GM21529 (cell line): ENCODE measurements around the gene WDR7.

Experiments
- ATAC-seq: cut with Tn5 transposase; IDR thresholded peaks from one replicate; pipeline ENCODE4 v1.9.1; 2021; ENCODE audit not compliant: unreplicated experiment

Gene WDR7

GRCh38 chr18:56795381-56795780 lies 144.2 kb downstream of the WDR7 start:
- no peak for ATAC-seq

- ATAC-seq, result no peak
Measured at GRCh38 chr18:56799756-56800155, 148.6 kb downstream of the WDR7 start.

- ATAC-seq, result no peak
Measured at GRCh38 chr18:56803051-56803450, 151.9 kb downstream of the WDR7 start.

- ATAC-seq, result no peak
Measured at GRCh38 chr18:56804395-56804794, 153.2 kb downstream of the WDR7 start.

- no peak for ATAC-seq
Measured at GRCh38 chr18:56807901-56808300, 156.7 kb downstream of the WDR7 start.

GRCh38 chr18:56812674-56813073 lies 161.5 kb downstream of the WDR7 start:
- no peak for ATAC-seq

- no peak for ATAC-seq
Measured at GRCh38 chr18:56815926-56816325, 164.8 kb downstream of the WDR7 start.

GRCh38 chr18:56823986-56824565 lies 172.9 kb downstream of the WDR7 start:
- ATAC-seq, result no peak

- no peak for ATAC-seq
Measured at GRCh38 chr18:56825321-56825720, 174.2 kb downstream of the WDR7 start.

- ATAC-seq, result no peak
Measured at GRCh38 chr18:56825878-56826277, 174.7 kb downstream of the WDR7 start.

GRCh38 chr18:56831988-56832387 lies 180.8 kb downstream of the WDR7 start:
- ATAC-seq, result no peak

- ATAC-seq, result no peak
Measured at GRCh38 chr18:56835331-56835730, 184.2 kb downstream of the WDR7 start.

GRCh38 chr18:56836173-56836572 lies 185.0 kb downstream of the WDR7 start:
- no peak for ATAC-seq

GRCh38 chr18:56841836-56842235 lies 190.7 kb downstream of the WDR7 start:
- no peak for ATAC-seq

- ATAC-seq, result no peak
Measured at GRCh38 chr18:56843241-56843640, 192.1 kb downstream of the WDR7 start.

GRCh38 chr18:56844556-56844955 lies 193.4 kb downstream of the WDR7 start:
- no peak for ATAC-seq

GRCh38 chr18:56851774-56852173 lies 200.6 kb downstream of the WDR7 start:
- ATAC-seq, result peak; percentile 96

- ATAC-seq, result no peak
Measured at GRCh38 chr18:56853961-56854360, 202.8 kb downstream of the WDR7 start.

GRCh38 chr18:56861244-56861643 lies 210.1 kb downstream of the WDR7 start:
- ATAC-seq, result no peak

- ATAC-seq, result peak; percentile 90
Measured at GRCh38 chr18:56869189-56869777, 218.1 kb downstream of the WDR7 start.

GRCh38 chr18:56870982-56871381 lies 219.8 kb downstream of the WDR7 start:
- no peak for ATAC-seq

GRCh38 chr18:56872140-56872539 lies 221.0 kb downstream of the WDR7 start:
- no peak for ATAC-seq
